Measurements from ENCODE around the gene PSMB2. TPM values are rescaled to one million over a fixed set of nuclear protein-coding genes. Genes with fewer than 3 reads are reported as not detected.

Gene PSMB2
- total and polyA plus RNA-seq, 10 of the 15 experiments (the other 5 are each of a cell fraction or from before 2014, with no cell fraction given) = 71.7 to 299 (median 145) TPM

DNA sequence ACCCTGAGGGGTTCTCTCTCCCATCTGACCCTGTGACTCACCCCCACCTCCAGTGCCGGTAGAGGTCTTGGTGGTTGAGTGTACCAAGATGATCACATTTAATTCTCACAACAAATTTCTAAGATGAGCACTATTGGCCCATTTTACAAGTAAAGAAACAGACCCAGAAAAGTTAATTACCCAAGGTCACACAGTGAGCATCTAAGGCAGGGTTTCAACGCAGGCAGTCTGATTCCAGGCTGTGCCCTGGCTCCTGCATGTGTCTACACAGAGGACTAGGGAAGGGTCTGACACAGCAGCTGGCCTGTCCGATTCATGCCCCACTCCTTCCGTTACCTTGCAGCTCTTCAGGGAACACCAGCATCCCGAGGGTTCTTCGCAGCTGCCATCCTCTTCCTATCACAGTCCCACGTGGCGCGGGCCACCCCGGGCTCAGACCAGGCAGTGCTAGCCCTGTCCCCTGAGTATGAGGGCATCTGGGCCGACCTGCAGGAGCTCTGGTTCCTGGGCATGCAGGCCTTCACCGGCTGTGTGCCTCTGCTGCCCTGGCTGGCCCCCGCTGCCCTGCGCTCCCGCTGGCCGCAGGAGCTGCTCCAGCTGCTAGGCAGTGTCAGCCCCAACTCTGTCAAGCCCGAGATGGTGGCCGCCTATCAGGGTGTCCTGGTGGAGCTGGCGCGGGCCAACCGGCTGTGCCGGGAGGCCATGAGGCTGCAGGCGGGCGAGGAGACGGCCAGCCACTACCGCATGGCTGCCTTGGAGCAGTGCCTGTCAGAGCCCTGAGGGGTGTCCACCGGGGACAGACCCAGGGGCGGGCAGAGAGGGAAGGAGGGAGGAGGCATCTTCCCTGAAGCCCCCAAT lies 76.2 kb downstream of the PSMB2 start (continued):
- TF ChIP-seq, protein P1, sequence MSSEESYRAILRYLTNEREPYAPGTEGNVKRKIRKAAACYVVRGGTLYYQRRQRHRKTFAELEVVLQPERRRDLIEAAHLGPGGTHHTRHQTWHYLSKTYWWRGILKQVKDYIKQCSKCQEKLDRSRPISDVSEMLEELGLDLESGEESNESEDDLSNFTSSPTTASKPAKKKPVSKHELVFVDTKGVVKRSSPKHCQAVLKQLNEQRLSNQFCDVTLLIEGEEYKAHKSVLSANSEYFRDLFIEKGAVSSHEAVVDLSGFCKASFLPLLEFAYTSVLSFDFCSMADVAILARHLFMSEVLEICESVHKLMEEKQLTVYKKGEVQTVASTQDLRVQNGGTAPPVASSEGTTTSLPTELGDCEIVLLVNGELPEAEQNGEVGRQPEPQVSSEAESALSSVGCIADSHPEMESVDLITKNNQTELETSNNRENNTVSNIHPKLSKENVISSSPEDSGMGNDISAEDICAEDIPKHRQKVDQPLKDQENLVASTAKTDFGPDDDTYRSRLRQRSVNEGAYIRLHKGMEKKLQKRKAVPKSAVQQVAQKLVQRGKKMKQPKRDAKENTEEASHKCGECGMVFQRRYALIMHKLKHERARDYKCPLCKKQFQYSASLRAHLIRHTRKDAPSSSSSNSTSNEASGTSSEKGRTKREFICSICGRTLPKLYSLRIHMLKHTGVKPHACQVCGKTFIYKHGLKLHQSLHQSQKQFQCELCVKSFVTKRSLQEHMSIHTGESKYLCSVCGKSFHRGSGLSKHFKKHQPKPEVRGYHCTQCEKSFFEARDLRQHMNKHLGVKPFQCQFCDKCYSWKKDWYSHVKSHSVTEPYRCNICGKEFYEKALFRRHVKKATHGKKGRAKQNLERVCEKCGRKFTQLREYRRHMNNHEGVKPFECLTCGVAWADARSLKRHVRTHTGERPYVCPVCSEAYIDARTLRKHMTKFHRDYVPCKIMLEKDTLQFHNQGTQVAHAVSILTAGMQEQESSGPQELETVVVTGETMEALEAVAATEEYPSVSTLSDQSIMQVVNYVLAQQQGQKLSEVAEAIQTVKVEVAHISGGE (CRISPR knock-in tag; IDR thresholded peaks at IDR 0.05) = no peak
- TF ChIP-seq, protein P2, sequence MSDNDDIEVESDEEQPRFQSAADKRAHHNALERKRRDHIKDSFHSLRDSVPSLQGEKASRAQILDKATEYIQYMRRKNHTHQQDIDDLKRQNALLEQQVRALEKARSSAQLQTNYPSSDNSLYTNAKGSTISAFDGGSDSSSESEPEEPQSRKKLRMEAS (IDR thresholded peaks at IDR 0.05; ENCODE audit: low read depth, low read length) = no peak
- no peak for TF ChIP-seq MXI1 (IDR thresholded peaks at IDR 0.05; ENCODE audit: low read depth, low read length)
- TF ChIP-seq NRF1 (conservative IDR thresholded peaks at IDR 0.05; ENCODE audit: low read depth, low read length) = no peak
- no peak for TF ChIP-seq ZNF24 (IDR thresholded peaks at IDR 0.05)
